ENCODE data around the gene PKIG. TPM values are rescaled to one million over a fixed set of nuclear protein-coding genes. Genes with fewer than 3 reads are reported as not detected.

Gene PKIG
- total RNA-seq, 1 donor from 2014 or later: 181 TPM

DNA sequence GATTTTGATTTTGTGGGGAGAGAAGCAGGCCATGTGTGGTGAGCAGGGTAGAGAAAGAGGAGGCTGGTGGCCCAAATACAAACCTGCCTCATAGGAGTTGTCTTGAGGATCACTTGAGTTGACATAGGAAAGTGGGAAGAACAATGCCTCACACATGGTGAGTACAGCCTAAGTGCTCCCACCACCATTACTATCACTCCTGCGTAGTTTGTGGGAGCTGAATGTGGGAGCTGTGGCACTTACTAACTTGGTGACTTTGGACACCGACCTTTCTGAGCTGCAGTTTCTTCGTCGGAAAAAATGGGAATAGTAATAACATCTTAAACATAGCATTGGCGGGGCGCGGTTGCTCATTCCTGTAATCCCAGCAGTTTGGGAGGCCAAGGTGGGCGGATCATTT lies 35.0 kb upstream of the PKIG start:
- DNase-seq: no peak
- H3K27me3 Mint-ChIP-seq: peaks cover 1% of the 10 kb centered on the region
- H3K27ac Mint-ChIP-seq: no peak overlapping the region
- TF ChIP-seq, protein P1, sequence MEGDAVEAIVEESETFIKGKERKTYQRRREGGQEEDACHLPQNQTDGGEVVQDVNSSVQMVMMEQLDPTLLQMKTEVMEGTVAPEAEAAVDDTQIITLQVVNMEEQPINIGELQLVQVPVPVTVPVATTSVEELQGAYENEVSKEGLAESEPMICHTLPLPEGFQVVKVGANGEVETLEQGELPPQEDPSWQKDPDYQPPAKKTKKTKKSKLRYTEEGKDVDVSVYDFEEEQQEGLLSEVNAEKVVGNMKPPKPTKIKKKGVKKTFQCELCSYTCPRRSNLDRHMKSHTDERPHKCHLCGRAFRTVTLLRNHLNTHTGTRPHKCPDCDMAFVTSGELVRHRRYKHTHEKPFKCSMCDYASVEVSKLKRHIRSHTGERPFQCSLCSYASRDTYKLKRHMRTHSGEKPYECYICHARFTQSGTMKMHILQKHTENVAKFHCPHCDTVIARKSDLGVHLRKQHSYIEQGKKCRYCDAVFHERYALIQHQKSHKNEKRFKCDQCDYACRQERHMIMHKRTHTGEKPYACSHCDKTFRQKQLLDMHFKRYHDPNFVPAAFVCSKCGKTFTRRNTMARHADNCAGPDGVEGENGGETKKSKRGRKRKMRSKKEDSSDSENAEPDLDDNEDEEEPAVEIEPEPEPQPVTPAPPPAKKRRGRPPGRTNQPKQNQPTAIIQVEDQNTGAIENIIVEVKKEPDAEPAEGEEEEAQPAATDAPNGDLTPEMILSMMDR (IDR thresholded peaks at IDR 0.05): no peak
- ChIA-PET CTCF (no interaction called here), POLR2A (no interaction called here)
- H3K36me3 Mint-ChIP-seq (ENCODE audit: low read depth): no peaks in the 10 kb centered on the region
- no peaks in the 10 kb centered on the region for H3K9me3 Mint-ChIP-seq
- ATAC-seq (ENCODE audit: low read depth): no peak
- no peak overlapping the region for H3K4me3 Mint-ChIP-seq
- no peaks in the 10 kb centered on the region for H3K4me1 Mint-ChIP-seq
- intact Hi-C loops (cut with micrococcal nuclease): no loop called here

DNA sequence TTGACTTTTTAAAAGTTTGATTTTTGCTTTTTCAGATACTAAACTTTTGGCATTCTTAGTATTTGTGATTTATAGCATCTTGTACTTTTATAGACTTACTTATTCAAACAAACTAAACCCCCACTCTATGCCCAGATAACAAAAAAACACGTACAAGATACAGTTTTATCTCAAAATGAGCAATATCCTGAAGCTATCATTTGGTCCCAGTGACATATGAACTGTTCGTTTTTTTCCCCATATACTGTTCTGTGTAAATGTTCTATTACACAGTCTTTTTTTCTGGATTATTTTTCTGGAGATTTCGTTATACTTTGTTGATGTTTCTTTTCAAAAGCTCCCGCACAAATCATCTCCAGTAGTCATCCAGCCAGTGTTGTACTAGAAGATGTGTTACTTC lies 33.3 kb upstream of the PKIG start:
- ATAC-seq (ENCODE audit: low read depth) (no peak), DNase-seq (no peak)
- Mint-ChIP-seq H3K4me3 (no peak overlapping the region), H3K4me1 (no peaks in the 10 kb centered on the region), H3K27me3 (peaks cover 1% of the 10 kb centered on the region), H3K9me3 (no peaks in the 10 kb centered on the region), H3K27ac (no peak overlapping the region), H3K36me3 (ENCODE audit: low read depth) (no peaks in the 10 kb centered on the region)
- TF ChIP-seq, protein P1 (IDR thresholded peaks at IDR 0.05): no peak
- intact Hi-C loops (cut with micrococcal nuclease): no loop called here
- POLR2A ChIA-PET: interaction anchor here (0.7 kb wide), 1 partner anchor 224 kb away, joined by 4 read pairs; no protein-coding TSS in a partner anchor
- CTCF ChIA-PET: interaction anchor here (1.0 kb wide), 1 partner anchor 332 kb away, joined by 3 read pairs; no protein-coding TSS in a partner anchor

DNA sequence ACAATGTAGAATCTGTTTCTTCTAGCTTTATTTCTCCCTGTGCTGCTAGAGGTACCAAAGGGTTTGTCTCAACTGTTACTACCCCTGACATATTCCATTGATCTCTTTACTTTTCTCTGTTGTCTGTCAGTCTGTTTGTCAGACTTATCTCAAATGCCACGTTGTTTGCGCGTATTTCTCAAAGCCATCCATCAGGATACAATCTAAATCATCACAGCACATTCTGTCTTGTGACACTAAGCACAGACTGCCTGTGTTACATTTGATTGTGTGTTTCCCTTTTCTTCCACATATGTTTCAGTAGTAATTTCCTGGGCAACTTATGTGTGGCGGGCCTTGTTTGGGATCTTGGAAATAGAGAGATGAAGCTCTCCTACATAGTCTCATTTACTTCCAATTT lies 30.3 kb upstream of the PKIG start:
- ChIA-PET CTCF (no interaction called here), POLR2A (no interaction called here)
- H3K27me3 Mint-ChIP-seq: peaks cover 1% of the 10 kb centered on the region
- H3K9me3 Mint-ChIP-seq: no peaks in the 10 kb centered on the region
- TF ChIP-seq, protein P1 (IDR thresholded peaks at IDR 0.05): no peak
- no peak overlapping the region for H3K27ac Mint-ChIP-seq
- H3K4me3 Mint-ChIP-seq: no peak overlapping the region
- no peak for DNase-seq
- intact Hi-C loops (cut with micrococcal nuclease): no loop called here
- H3K4me1 Mint-ChIP-seq: no peaks in the 10 kb centered on the region
- no peaks in the 10 kb centered on the region for H3K36me3 Mint-ChIP-seq (ENCODE audit: low read depth)
- ATAC-seq (ENCODE audit: low read depth): no peak

DNA sequence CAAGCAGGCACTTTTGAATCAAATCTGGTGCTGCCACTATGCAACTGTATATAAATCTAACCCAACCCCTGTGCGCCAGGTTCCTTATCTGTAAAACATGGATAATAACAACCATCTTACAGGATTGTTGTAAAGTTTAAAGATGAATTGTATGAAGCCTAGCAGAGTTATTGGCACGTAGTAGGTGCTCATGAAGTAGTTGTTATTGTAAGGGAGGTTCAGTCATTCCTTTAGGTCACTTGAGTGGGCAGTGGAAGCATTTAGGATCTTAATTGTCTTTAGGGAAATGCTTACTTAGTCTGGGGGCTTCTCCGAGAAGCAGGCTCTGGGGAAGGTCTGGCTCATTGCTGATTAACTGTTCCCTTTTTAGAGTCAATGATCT lies 29.8 kb upstream of the PKIG start:
- Mint-ChIP-seq H3K27me3 (peaks cover 1% of the 10 kb centered on the region), H3K9me3 (no peaks in the 10 kb centered on the region), H3K4me1 (no peaks in the 10 kb centered on the region), H3K36me3 (ENCODE audit: low read depth) (no peaks in the 10 kb centered on the region), H3K4me3 (no peak overlapping the region), H3K27ac (no peak overlapping the region)
- POLR2A ChIA-PET: no interaction called here
- DNase-seq (no peak), ATAC-seq (ENCODE audit: low read depth) (no peak)
- intact Hi-C loops (cut with micrococcal nuclease): no loop called here
- TF ChIP-seq, protein P1 (IDR thresholded peaks at IDR 0.05): no peak
- CTCF ChIA-PET: no interaction called here

DNA sequence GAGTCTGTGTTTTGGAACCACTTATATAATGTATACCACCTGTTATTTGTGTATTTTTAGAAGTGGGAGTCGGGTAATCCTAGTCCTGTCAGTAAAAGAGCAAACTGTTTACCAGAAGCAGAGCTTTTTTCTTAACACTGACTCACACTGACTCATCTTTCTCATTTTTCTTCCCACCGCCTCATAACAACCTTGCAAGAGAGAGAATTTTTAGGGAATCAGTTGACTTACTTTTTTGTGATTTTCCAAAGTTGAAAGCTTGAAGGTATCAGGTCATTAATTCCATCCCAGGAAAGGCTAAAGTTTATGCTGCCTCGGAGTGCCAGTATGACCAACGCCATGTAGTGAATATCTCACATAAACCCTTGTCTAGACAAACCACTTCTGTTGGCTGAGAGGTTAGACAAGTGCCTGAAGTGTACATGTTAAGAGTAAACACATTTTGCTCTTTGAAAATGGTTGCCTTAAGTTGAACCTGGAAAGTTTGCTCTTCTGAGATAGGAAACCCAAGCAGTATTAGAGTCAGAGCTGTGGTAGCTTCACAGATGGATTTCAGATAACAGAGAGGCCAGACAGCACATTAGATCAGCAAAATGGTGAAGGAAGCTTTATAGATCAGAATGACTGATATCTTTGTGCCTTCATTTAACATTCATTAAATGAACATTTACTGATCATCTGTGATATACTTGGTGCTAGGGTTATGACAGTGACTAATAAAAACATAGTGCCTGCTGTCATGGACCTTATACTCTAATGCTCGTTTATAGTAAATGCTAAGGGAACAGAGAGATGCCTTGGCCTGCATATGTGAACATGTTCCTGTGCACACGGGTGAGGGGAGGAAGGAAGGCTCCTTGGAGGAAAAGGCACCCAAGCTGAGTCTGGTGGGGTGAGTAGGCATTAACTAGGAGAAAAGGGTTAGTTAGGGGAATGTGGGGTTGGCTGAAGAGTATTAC lies 29.1 kb upstream of the PKIG start:
- ChIA-PET CTCF (no interaction called here), POLR2A (interaction anchor here (0.7 kb wide), 1 partner anchor 68 kb away, joined by 5 read pairs; no protein-coding TSS in a partner anchor)
- no peaks in the 10 kb centered on the region for H3K36me3 Mint-ChIP-seq (ENCODE audit: low read depth)
- no peak for ATAC-seq (ENCODE audit: low read depth)
- no peaks in the 10 kb centered on the region for H3K9me3 Mint-ChIP-seq
- H3K4me1 Mint-ChIP-seq: no peaks in the 10 kb centered on the region
- TF ChIP-seq, protein P1 (IDR thresholded peaks at IDR 0.05): no peak
- DNase-seq: no peak
- intact Hi-C loops (cut with micrococcal nuclease): no loop called here
- no peak overlapping the region for H3K27ac Mint-ChIP-seq
- H3K4me3 Mint-ChIP-seq: no peak overlapping the region
- peaks cover 1% of the 10 kb centered on the region for H3K27me3 Mint-ChIP-seq

All from activated B cell treated with CpG ODN at 0.5 μM for 24 hours (primary cell).